ENCODE data around the gene INPP5D. TPM values are rescaled to one million over a fixed set of nuclear protein-coding genes. Genes with fewer than 3 reads are reported as not detected.

The INPP5D gene
- total RNA-seq, 4 donors from 2014 or later: 8.0 to 12.5 (median 11.9) TPM

GRCh38 chr2:233039846-233040530 lies 20.2 kb upstream of the INPP5D start:
- intact Hi-C loops (cut with DNase I): no loop called here
- WGBS: 100% methylated on average over 5 of the region's 10 CpGs
- no peak for TF ChIP-seq CTCF (IDR thresholded peaks at IDR 0.05)
- no peak for TF ChIP-seq POLR2AphosphoS5 (IDR thresholded peaks at IDR 0.05)
- TF ChIP-seq POLR2A (IDR thresholded peaks at IDR 0.05; ENCODE audit: low read depth): no peak
- TF ChIP-seq EP300 (IDR thresholded peaks at IDR 0.05): no peak
- H3K9me3 ChIP-seq: no peaks in the 10 kb centered on the region
- H3K4me3 ChIP-seq: no peak overlapping the region
- no peaks in the 10 kb centered on the region for H3K4me1 ChIP-seq
- H3K27ac ChIP-seq (replicated peaks in 1 of 4): no peak overlapping the region
- peaks cover 0 to 26% (median 0%) of the 10 kb centered on the region in 4 donors for H3K27me3 ChIP-seq
- DNase-seq (ENCODE audit: extremely low spot score): no peak
- H3K36me3 ChIP-seq: no peaks in the 10 kb centered on the region

DNA sequence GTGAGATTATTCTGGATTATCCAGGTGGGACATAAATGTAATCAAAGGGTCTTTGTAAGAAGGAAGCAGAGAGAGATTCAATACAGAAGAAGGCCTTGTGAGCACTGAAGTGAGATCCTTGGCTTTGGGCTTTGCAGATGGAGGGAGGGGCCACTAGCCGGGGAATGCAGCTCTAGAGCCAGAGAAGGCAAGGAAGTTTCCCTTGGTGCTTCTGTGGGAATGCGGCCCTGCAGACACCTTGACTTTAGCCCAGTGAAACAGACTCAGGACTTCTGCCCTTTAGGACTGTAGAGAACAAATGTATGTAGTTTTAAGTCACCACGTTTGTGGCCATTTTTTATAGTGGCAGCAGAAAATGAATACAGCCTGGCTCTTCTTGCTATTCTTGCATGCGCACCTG lies 19.6 kb upstream of the INPP5D start:
- no peak overlapping the region for H3K27ac ChIP-seq (replicated peaks in 1 of 4)
- no peak overlapping the region for H3K4me3 ChIP-seq
- WGBS: 78% methylated on average over 4 of the region's 4 CpGs
- H3K9me3 ChIP-seq: no peaks in the 10 kb centered on the region
- no peaks in the 10 kb centered on the region for H3K4me1 ChIP-seq
- intact Hi-C loops (cut with DNase I): no loop called here
- TF ChIP-seq POLR2AphosphoS5 (IDR thresholded peaks at IDR 0.05): no peak
- TF ChIP-seq CTCF (IDR thresholded peaks at IDR 0.05): no peak
- peaks cover 0 to 26% (median 0%) of the 10 kb centered on the region in 4 donors for H3K27me3 ChIP-seq
- no peaks in the 10 kb centered on the region for H3K36me3 ChIP-seq
- no peak for DNase-seq (ENCODE audit: extremely low spot score)

DNA sequence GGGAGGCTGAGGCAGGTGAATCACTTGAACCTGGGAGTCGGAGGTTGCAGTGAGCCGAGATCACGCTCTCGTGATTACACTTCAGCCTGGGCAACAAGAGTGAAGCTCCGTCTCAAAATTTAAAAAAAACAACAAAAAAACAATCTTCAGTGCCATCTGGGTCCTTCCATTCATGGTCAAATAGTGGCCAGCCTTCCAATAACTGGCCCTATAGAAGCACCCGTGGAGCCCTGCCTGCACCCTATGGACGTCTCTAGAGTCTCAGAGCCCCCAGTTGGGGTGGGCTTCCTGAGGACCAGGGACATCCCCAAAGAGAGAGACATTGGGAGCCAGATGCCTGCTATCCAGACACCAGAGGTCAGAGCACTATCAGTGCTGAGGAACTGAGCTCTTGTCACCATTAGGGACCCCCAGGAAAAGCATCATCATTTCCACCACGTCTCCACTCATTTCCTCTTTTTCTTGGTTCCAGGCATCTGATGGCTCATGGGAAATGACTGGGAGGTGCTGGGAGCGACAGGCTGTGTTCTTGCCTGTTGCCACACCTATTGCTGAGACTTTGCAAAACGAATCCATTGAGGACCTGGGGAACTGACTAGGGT lies 18.3 kb upstream of the INPP5D start:
- H3K27ac ChIP-seq (replicated peaks in 1 of 4): no peak overlapping the region
- no peak for DNase-seq (ENCODE audit: extremely low spot score)
- no peak overlapping the region for H3K4me3 ChIP-seq
- H3K36me3 ChIP-seq: no peaks in the 10 kb centered on the region
- WGBS: 75% methylated on average over 10 of the region's 10 CpGs
- H3K4me1 ChIP-seq: no peaks in the 10 kb centered on the region
- no peak for TF ChIP-seq POLR2AphosphoS5 (IDR thresholded peaks at IDR 0.05)
- no peak for TF ChIP-seq EP300 (IDR thresholded peaks at IDR 0.05)
- TF ChIP-seq CTCF (IDR thresholded peaks at IDR 0.05): no peak
- no peak for TF ChIP-seq POLR2A (IDR thresholded peaks at IDR 0.05; ENCODE audit: low read depth)
- peaks cover 0 to 36% (median 0%) of the 10 kb centered on the region in 4 donors for H3K27me3 ChIP-seq
- H3K9me3 ChIP-seq: no peaks in the 10 kb centered on the region
- intact Hi-C loops (cut with DNase I): no loop called here

- intact Hi-C loops (cut with DNase I): no loop called here
- WGBS: 90% methylated on average over 9 of the region's 9 CpGs
- TF ChIP-seq POLR2AphosphoS5 (IDR thresholded peaks at IDR 0.05): no peak
- Histone ChIP-seq H3K4me3 (no peak overlapping the region), H3K36me3 (no peaks in the 10 kb centered on the region), H3K9me3 (no peaks in the 10 kb centered on the region), H3K4me1 (no peaks in the 10 kb centered on the region), H3K27me3 (peaks cover 0 to 37% (median 0%) of the 10 kb centered on the region in 4 donors), H3K27ac (replicated peaks in 1 of 4) (no peak overlapping the region)
- DNase-seq (ENCODE audit: extremely low spot score): no peak
Measured at GRCh38 chr2:233042549-233042948, 17.6 kb upstream of the INPP5D start.

DNA sequence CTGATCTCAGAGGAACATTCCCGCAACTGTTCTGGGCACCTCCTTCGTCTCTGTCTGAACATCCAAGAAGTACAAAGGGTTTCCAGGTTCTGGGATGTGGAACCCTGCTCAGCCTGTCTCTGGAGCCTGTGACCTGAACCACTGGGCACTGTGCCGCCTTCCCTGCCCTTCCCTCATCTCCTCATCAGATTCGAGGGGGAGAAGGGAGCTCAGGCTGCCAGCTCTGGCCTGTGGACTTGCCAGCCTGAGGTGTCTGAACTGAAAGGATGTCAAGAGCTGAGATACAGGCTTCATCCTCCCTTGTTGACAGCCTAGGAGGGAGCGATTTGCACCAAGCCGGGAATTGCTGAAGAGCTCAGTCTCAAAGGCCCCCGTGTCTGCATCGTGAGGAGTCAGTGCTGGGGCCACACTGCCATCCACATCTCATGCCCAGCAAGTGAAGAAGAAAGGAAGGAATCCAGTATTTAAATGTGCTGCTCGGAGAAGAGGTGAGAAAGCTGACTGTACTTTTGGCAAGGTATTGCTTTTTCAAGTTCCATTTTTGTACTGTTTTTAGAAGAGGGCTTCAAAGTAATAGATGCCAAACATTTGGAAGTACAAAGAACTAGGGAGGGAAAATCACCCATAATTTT lies 15.1 kb upstream of the INPP5D start:
- Histone ChIP-seq H3K27me3 (peaks cover 0 to 33% (median 0%) of the 10 kb centered on the region in 4 donors), H3K36me3 (no peaks in the 10 kb centered on the region), H3K9me3 (no peaks in the 10 kb centered on the region), H3K4me3 (no peak overlapping the region), H3K27ac (replicated peaks in 1 of 4) (no peak overlapping the region), H3K4me1 (no peaks in the 10 kb centered on the region)
- intact Hi-C loops (cut with DNase I): no loop called here
- TF ChIP-seq EP300 (IDR thresholded peaks at IDR 0.05) (no peak), POLR2AphosphoS5 (IDR thresholded peaks at IDR 0.05) (no peak), POLR2A (IDR thresholded peaks at IDR 0.05; ENCODE audit: low read depth) (no peak), CTCF (IDR thresholded peaks at IDR 0.05) (no peak)
- WGBS: 77% methylated on average over 9 of the region's 9 CpGs
- DNase-seq (ENCODE audit: extremely low spot score): no peak
